GM21737 (cell line): ENCODE data around the gene KDM4B.

Source experiments
- ATAC-seq: cut with Tn5 transposase; IDR thresholded peaks from one replicate; pipeline ENCODE4 v1.9.1; 2021; ENCODE audit warnings: mild to moderate bottlenecking, moderate library complexity; ENCODE audit not compliant: unreplicated experiment

KDM4B gene

GRCh38 chr19:5031231-5032100 lies 62.6 kb downstream of the KDM4B start:
- ATAC-seq: peak; percentile 68

- no peak for ATAC-seq
These were observed 63.4 kb downstream of the KDM4B start for GRCh38 chr19:5032101-5032967.

- no peak for ATAC-seq
These were observed 66.3 kb downstream of the KDM4B start for GRCh38 chr19:5035105-5035761.

- no peak for ATAC-seq
These were observed 67.1 kb downstream of the KDM4B start for GRCh38 chr19:5035793-5036697.

- no peak for ATAC-seq
These were observed 68.0 kb downstream of the KDM4B start for GRCh38 chr19:5036698-5037563.

GRCh38 chr19:5037936-5038335 lies 69.0 kb downstream of the KDM4B start:
- ATAC-seq: no peak

GRCh38 chr19:5038631-5039271 lies 69.8 kb downstream of the KDM4B start:
- no peak for ATAC-seq

- ATAC-seq: no peak
These were observed 71.0 kb downstream of the KDM4B start for GRCh38 chr19:5039642-5040543.

- no peak for ATAC-seq
These were observed 71.7 kb downstream of the KDM4B start for GRCh38 chr19:5040544-5041167.

- no peak for ATAC-seq
These were observed 72.4 kb downstream of the KDM4B start for GRCh38 chr19:5041168-5041912.

- no peak for ATAC-seq
These were observed 72.9 kb downstream of the KDM4B start for GRCh38 chr19:5041913-5042187.

GRCh38 chr19:5042556-5042955 lies 73.6 kb downstream of the KDM4B start:
- no peak for ATAC-seq

- ATAC-seq: no peak
These were observed 76.1 kb downstream of the KDM4B start for GRCh38 chr19:5045029-5045428.

- ATAC-seq: no peak
These were observed 77.0 kb downstream of the KDM4B start for GRCh38 chr19:5045956-5046338.

- ATAC-seq: no peak
These were observed 77.6 kb downstream of the KDM4B start for GRCh38 chr19:5046339-5047039.

GRCh38 chr19:5047251-5047935 lies 78.5 kb downstream of the KDM4B start:
- no peak for ATAC-seq
